ENCODE results near the gene DENND10.

Gene DENND10

GRCh38 chr10:119078422-119079179 is 25.3 kb upstream of the DENND10 start:
- ATAC-seq = no peak
- TF ChIP-seq SNAI2 (CRISPR knock-in tag; IDR thresholded peaks at IDR 0.05) = no peak
- TF ChIP-seq ESRRG (CRISPR knock-in tag; IDR thresholded peaks at IDR 0.05) = no peak
- TF ChIP-seq POU6F1 (CRISPR knock-in tag; IDR thresholded peaks at IDR 0.05; ENCODE audit: borderline replicate concordance, low read depth) = no peak
- no peak for TF ChIP-seq PATZ1 (CRISPR knock-in tag; IDR thresholded peaks at IDR 0.05; ENCODE audit: borderline replicate concordance)
- TF ChIP-seq TSHZ2 (CRISPR knock-in tag; IDR thresholded peaks at IDR 0.05) = no peak
- no peak for TF ChIP-seq CSDC2 (CRISPR knock-in tag; IDR thresholded peaks at IDR 0.05)

GRCh38 chr10:119079599-119080520 is 24.1 kb upstream of the DENND10 start:
- no peak for TF ChIP-seq TCF4 (CRISPR knock-in tag; IDR thresholded peaks at IDR 0.05; ENCODE audit: borderline replicate concordance)
- no peak for TF ChIP-seq ZC3H10 (CRISPR knock-in tag; IDR thresholded peaks at IDR 0.05)
- no peak for TF ChIP-seq CREB5 (CRISPR knock-in tag; IDR thresholded peaks at IDR 0.05; ENCODE audit: low read depth)
- TF ChIP-seq ARNTL (CRISPR knock-in tag; IDR thresholded peaks at IDR 0.05; ENCODE audit: borderline replicate concordance, low read depth) = no peak
- TF ChIP-seq ZFP3 (CRISPR knock-in tag; IDR thresholded peaks at IDR 0.05) = no peak
- no peak for TF ChIP-seq PATZ1 (CRISPR knock-in tag; IDR thresholded peaks at IDR 0.05; ENCODE audit: borderline replicate concordance)
- TF ChIP-seq TSHZ2 (CRISPR knock-in tag; IDR thresholded peaks at IDR 0.05) = no peak
- TF ChIP-seq ZNF8 (CRISPR knock-in tag; IDR thresholded peaks at IDR 0.05) = no peak
- no peak for TF ChIP-seq SNAI2 (CRISPR knock-in tag; IDR thresholded peaks at IDR 0.05)
- no peak for TF ChIP-seq BACH2 (CRISPR knock-in tag; IDR thresholded peaks at IDR 0.05; ENCODE audit: borderline replicate concordance)
- peak; percentile 91 for ATAC-seq
